ENCODE measurements around the gene SYT1.

SYT1 gene

DNA sequence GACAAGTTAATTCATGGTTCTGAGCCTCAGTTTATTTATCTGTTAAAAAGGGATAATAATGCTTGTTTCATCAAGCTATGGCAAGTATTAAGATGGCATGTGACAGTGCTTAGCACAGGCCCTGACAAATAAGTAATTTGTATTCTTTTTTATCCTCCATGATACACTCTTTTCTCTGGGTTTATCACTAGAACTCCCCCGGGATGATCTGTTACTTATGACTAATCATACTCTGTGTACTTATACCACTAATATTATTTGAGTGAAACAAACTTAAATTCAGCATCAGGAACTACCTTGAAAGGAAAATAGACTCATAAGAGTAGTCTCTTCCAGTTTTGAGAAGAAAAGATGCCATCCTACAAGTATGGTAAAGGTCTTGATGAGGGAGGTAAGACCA, 542.4 kb downstream of the SYT1 start:
- Mint-ChIP-seq H3K4me3 (no peak overlapping the region), H3K4me1 (ENCODE audit: low read depth) (no peaks in the 10 kb centered on the region), H3K36me3 (ENCODE audit: low read depth) (no peaks in the 10 kb centered on the region), H3K27ac (no peak overlapping the region), H3K9me3 (no peaks in the 10 kb centered on the region), H3K27me3 (ENCODE audit: low read depth) (no peaks in the 10 kb centered on the region)

DNA sequence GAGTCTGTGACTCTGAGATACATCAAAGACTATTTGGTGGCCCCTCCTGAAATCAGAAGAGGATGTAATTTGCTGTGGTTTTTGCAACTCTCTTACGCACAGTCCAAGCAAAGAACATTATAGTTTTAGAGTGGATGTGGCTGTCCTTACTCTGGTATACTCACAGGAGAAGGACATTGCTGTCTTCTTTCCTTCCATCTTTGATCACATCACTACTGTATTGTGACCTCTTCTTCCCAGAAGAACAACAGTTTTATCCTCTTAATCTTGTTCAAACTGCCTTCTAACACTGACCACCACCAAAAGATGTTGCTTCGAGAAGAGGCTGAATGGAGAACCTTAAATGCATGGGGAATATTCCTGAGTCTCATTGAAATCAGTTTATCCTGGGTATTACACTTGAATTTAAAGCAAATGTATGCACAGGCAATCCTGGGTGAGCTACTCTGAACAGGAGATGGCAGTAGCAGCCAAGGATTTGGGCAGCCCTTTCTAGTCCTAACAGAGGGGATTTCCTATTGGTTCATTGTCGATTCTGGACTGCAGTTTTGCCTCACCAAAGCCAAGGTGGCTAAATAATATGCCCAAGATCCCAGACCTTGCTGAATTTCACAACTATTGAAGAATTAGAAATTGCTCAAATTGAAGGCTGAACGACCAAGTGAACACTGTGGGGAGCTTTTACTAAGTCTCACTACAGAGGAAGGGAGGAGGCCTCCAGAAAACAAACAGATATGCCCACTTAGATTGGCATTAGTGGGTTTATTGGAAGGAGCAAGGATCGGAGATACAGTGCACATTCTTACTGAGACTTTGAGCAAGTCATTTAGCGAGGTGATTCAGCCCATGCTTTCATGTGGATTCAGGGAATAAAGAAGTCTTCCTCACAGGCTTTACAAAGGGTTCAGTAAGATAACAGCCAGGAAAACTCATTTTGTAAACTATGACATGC, 543.4 kb downstream of the SYT1 start:
- no peaks in the 10 kb centered on the region for H3K9me3 Mint-ChIP-seq
- no peak overlapping the region for H3K4me3 Mint-ChIP-seq
- no peaks in the 10 kb centered on the region for H3K4me1 Mint-ChIP-seq (ENCODE audit: low read depth)
- no peak overlapping the region for H3K27ac Mint-ChIP-seq
- no peaks in the 10 kb centered on the region for H3K27me3 Mint-ChIP-seq (ENCODE audit: low read depth)
- no peaks in the 10 kb centered on the region for H3K36me3 Mint-ChIP-seq (ENCODE audit: low read depth)

DNA sequence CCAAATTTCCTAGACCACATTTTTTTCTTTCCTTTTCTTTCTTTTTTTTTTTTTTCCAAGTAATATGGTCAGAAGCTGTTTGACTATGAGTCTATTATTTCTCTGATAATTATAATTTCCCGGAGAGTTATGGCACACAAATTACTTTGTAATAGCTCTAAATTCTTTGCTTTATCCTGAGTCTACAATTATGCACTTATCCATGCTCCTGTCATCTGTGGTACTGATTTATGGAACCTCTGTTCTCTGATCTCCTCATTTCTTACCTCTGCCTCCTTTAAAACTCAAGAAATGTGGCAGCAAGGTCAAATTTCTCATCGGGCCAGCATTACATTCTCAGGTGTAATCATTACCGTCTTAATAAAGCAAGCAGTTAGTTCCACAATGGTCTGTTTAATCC, 544.1 kb downstream of the SYT1 start:
- H3K27ac Mint-ChIP-seq, result no peak overlapping the region
- H3K36me3 Mint-ChIP-seq (ENCODE audit: low read depth), result no peaks in the 10 kb centered on the region
- H3K27me3 Mint-ChIP-seq (ENCODE audit: low read depth), result no peaks in the 10 kb centered on the region
- no peak overlapping the region for H3K4me3 Mint-ChIP-seq
- H3K9me3 Mint-ChIP-seq, result no peaks in the 10 kb centered on the region
- H3K4me1 Mint-ChIP-seq (ENCODE audit: low read depth), result no peaks in the 10 kb centered on the region

DNA sequence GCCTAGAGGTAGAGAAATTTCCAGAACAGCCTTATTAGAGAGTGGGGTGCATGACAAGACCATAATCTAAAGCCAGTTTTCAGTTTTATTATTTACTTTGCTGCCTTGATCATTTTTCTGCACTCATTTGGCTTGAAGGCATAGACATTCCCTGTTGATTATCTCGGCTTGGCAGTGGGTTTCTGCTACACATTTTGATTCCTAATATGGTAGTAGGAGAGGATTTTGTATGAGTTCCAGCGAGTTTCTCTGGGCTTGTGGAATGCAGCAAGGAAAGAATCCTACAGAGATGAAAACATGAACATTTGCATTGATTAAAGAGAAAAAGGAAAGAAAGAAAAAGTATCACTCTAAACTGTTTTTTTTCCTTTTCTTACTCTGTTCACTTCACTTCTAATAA, 545.0 kb downstream of the SYT1 start:
- Mint-ChIP-seq H3K27me3 (ENCODE audit: low read depth) (no peaks in the 10 kb centered on the region), H3K4me3 (no peak overlapping the region), H3K9me3 (no peaks in the 10 kb centered on the region), H3K4me1 (ENCODE audit: low read depth) (no peaks in the 10 kb centered on the region), H3K36me3 (ENCODE audit: low read depth) (no peaks in the 10 kb centered on the region), H3K27ac (no peak overlapping the region)

DNA sequence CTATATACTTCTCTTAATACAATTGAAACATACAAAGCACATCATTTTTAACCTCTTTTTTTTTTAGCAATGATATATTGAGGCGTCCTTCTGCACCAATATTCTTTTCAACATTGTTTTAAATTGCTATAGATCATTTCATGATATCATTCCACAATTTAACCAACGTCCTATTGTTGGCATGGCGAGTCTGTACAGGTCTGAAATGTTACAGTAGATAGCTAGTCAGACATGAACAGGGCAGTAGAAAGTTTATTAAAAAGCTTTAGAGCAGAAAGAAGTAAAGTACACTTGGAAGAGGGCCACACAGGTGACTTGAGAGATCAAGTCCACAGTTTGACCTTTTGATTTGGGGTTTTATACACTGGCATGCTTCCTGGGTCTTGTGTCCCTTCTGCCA, 547.2 kb downstream of the SYT1 start:
- no peaks in the 10 kb centered on the region for H3K36me3 Mint-ChIP-seq (ENCODE audit: low read depth)
- H3K27ac Mint-ChIP-seq, result no peak overlapping the region
- H3K4me1 Mint-ChIP-seq (ENCODE audit: low read depth), result no peaks in the 10 kb centered on the region
- no peaks in the 10 kb centered on the region for H3K9me3 Mint-ChIP-seq
- H3K4me3 Mint-ChIP-seq, result no peak overlapping the region
- no peaks in the 10 kb centered on the region for H3K27me3 Mint-ChIP-seq (ENCODE audit: low read depth)

DNA sequence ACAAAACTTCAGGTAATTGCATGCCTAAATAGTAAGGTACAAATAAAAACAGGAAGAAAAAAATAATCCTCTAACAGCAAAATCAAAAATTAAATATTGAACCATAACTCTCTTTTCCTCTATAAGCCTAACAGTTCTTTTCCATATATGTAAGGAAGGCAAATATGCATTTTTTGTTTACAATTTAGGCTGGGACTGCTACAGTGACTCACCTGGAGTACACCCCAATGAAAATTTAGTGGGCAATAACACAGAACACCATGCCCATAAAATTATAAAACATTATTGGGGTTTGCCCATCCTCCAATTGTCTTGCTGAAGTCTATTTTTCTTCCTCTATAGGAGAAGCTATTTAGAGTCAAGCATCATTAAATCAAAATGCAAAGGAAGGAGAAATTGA, 549.2 kb downstream of the SYT1 start:
- Mint-ChIP-seq H3K27me3 (ENCODE audit: low read depth) (no peaks in the 10 kb centered on the region), H3K27ac (no peak overlapping the region), H3K4me3 (no peak overlapping the region), H3K36me3 (ENCODE audit: low read depth) (no peaks in the 10 kb centered on the region), H3K4me1 (ENCODE audit: low read depth) (no peaks in the 10 kb centered on the region), H3K9me3 (no peaks in the 10 kb centered on the region)

DNA sequence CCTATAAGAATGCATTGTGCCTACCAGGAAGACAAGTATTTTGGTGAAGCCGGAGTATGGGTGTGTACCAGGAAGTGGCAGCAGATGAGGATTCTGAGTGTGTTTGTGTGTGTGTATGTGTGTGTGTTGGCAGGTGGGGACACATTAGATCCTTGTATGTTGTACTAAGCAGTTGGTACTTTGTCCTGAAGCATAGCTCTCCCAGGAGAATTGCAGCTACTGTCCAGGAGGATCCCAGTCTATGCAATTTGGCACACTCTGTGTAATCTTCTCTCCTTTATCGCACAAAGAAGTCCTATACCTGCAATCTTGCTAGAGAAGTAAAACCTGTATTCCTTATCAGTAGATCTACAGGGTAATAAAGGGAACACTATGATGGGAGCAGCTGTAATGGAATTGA, 549.7 kb downstream of the SYT1 start:
- H3K27ac Mint-ChIP-seq, result no peak overlapping the region
- no peaks in the 10 kb centered on the region for H3K27me3 Mint-ChIP-seq (ENCODE audit: low read depth)
- H3K4me3 Mint-ChIP-seq, result no peak overlapping the region
- H3K9me3 Mint-ChIP-seq, result no peaks in the 10 kb centered on the region
- no peaks in the 10 kb centered on the region for H3K4me1 Mint-ChIP-seq (ENCODE audit: low read depth)
- H3K36me3 Mint-ChIP-seq (ENCODE audit: low read depth), result no peaks in the 10 kb centered on the region

DNA sequence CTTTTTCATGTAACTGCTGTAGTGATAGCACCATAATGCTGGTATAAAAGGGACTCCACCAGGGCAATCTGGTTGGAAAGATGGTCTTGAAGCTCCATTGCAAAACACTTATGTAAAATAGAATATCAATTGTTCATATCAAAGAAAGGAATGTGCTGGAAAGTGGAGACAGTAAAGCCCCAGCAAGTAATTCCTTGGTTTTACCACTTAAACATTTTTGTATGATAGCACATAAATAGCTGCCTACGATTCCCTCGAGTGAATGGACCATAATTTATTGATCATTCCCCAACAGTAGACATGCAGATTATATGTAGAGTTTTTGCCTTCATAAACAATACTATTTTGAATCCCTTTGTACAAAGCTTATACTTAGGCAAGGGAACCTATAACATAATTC, 550.7 kb downstream of the SYT1 start:
- H3K27ac Mint-ChIP-seq, result no peak overlapping the region
- H3K36me3 Mint-ChIP-seq (ENCODE audit: low read depth), result no peaks in the 10 kb centered on the region
- no peaks in the 10 kb centered on the region for H3K27me3 Mint-ChIP-seq (ENCODE audit: low read depth)
- no peaks in the 10 kb centered on the region for H3K9me3 Mint-ChIP-seq
- H3K4me3 Mint-ChIP-seq, result no peak overlapping the region
- no peaks in the 10 kb centered on the region for H3K4me1 Mint-ChIP-seq (ENCODE audit: low read depth)

DNA sequence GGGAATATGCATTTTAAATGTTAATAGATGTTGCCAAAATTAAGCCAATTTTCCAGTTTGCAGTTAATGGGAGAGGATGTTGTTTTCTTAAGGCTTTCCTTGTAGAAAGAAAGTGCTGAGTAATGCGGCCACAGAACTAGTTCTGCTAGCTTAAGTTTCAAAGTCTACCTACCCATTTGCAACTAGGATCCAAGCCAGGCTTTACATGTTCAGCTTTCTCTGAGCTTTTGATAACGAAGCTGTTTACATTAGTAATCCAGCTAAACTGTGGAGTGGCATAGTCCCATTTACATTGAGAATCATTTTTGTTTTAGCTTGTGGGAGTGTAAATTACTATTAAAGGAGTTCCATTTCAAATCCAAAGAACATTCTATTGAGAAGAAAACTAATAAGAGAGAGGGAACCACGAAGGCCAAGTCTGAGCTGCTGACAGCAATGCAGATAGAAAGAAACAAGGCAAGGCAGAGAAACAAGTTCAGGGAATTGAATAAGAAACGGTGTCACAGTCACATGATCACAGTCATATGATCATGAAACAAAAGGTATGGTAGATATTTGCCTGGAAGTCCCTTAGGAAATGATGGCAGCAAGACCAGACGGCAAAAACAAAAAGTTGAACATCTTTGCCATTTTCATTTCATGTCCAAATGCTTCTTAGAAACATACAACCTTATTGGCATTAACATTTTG, 551.3 kb downstream of the SYT1 start:
- no peaks in the 10 kb centered on the region for H3K36me3 Mint-ChIP-seq (ENCODE audit: low read depth)
- no peak overlapping the region for H3K27ac Mint-ChIP-seq
- H3K9me3 Mint-ChIP-seq, result no peaks in the 10 kb centered on the region
- no peak overlapping the region for H3K4me3 Mint-ChIP-seq
- no peaks in the 10 kb centered on the region for H3K4me1 Mint-ChIP-seq (ENCODE audit: low read depth)
- no peaks in the 10 kb centered on the region for H3K27me3 Mint-ChIP-seq (ENCODE audit: low read depth)

DNA sequence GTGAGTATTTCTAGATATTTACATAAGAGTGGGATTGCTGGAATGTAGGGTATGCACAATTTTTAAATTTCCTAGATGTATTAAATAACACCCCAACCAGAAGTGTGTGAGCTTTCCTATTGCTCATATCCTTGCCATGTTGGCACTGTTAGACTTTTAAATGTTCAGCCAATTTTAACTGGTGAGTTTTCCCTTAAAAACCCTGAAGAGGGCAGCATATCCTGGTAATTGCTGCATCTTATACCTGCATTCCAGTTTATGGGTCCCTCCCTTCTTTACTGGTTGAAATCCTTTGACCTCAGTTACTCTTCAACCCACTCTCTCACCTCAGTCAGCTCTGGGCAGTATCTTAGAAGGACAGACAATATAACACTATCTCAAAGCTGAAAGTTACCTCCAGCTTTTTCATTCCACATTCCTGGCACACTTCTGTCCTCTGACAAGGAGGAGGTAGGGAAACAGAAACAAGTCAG, 555.6 kb downstream of the SYT1 start:
- no peaks in the 10 kb centered on the region for H3K27me3 Mint-ChIP-seq (ENCODE audit: low read depth)
- H3K9me3 Mint-ChIP-seq, result no peaks in the 10 kb centered on the region
- H3K4me3 Mint-ChIP-seq, result no peak overlapping the region

DNA sequence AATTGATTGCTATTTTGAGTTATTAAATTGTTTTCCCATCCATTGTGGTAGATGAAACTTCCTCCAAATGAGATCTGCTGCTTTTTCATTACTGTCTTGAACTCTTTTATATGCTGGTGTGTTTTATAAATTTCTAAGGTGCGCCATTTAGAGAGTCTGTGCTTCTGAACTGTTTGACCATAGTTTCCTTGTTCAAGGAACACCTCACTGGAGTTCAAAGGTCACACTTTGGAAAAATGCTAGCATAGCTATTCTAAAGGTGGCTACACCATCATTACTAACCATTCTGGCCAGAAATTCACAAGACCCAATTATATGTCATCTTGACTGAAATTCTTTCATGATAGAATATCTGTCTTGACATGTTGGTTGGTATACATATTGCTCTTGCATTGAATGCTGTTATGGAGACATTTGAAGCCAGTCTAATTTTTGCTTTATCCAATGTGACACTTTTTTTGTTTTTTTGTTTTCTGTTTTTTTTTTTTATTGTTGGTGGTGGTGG, 556.7 kb downstream of the SYT1 start:
- Mint-ChIP-seq H3K4me1 (ENCODE audit: low read depth) (no peaks in the 10 kb centered on the region), H3K9me3 (no peaks in the 10 kb centered on the region), H3K27ac (no peak overlapping the region)

More for the DNA sequence above, 555.6 kb downstream of the SYT1 start:
- H3K4me1 Mint-ChIP-seq (ENCODE audit: low read depth), result no peaks in the 10 kb centered on the region
- no peak overlapping the region for H3K27ac Mint-ChIP-seq
- H3K36me3 Mint-ChIP-seq (ENCODE audit: low read depth), result no peaks in the 10 kb centered on the region

DNA sequence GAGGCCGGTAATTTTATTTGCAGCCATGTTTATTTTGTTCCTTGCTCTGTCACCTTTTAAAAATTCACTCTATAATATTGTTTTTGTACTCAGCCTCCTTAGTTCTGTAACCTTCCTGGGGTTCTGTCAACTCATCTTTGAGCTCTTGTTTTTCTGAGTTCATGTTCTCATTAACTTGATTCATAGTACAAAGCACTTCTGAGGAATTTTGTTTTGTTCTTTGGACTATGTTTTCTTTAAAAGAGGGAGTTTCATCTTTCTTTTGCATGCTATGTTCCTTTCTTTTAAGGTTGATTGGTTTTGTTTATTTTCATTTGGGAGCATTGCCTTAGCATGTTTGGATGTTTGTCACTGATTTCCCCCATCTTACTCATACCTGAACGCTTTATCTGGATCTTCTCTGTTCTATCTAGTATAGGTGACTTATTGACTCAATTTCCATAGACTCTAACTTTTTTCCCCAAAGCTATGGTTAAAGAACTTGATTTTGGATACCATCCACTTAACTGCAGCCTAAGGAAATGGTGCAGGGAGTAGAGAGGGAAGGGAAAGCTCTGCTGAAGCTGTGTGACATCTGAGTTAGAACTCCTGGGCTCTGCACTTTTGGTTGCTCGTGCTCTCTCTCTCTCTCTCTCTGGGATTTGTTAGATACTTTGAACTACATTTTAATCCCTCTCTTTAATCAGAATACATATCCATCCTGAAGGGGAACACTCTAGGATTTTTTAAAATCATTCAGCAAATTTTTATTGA, 557.7 kb downstream of the SYT1 start:
- H3K27me3 Mint-ChIP-seq (ENCODE audit: low read depth), result no peaks in the 10 kb centered on the region
- H3K4me1 Mint-ChIP-seq (ENCODE audit: low read depth), result no peaks in the 10 kb centered on the region
- H3K36me3 Mint-ChIP-seq (ENCODE audit: low read depth), result no peaks in the 10 kb centered on the region
- no peak overlapping the region for H3K4me3 Mint-ChIP-seq
- H3K27ac Mint-ChIP-seq, result no peak overlapping the region
- H3K9me3 Mint-ChIP-seq, result no peaks in the 10 kb centered on the region

More for the DNA sequence above, 556.7 kb downstream of the SYT1 start:
- Mint-ChIP-seq H3K4me3 (no peak overlapping the region), H3K36me3 (ENCODE audit: low read depth) (no peaks in the 10 kb centered on the region), H3K27me3 (ENCODE audit: low read depth) (no peaks in the 10 kb centered on the region)

DNA sequence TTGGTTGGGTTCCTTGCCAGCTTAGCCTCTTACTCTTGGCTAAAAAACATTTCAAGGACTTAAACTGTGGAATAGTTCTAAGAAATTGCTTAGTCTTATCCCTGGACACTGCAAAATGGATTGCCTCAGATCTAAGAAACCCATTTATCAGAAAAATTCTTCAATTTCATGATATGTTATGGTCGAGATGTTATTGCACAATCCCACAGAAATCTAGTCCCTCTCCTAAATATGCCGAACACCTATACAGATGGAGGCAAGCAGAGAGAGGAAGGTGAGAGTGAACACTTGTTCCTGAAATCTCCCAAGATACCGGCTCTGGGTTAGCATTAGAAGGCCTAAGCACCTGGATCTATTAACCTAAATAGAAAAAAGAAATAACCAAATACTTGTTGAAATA, 559.0 kb downstream of the SYT1 start:
- Mint-ChIP-seq H3K36me3 (ENCODE audit: low read depth) (no peaks in the 10 kb centered on the region), H3K27ac (no peak overlapping the region), H3K9me3 (no peaks in the 10 kb centered on the region), H3K4me1 (ENCODE audit: low read depth) (no peaks in the 10 kb centered on the region), H3K27me3 (ENCODE audit: low read depth) (no peaks in the 10 kb centered on the region), H3K4me3 (no peak overlapping the region)

DNA sequence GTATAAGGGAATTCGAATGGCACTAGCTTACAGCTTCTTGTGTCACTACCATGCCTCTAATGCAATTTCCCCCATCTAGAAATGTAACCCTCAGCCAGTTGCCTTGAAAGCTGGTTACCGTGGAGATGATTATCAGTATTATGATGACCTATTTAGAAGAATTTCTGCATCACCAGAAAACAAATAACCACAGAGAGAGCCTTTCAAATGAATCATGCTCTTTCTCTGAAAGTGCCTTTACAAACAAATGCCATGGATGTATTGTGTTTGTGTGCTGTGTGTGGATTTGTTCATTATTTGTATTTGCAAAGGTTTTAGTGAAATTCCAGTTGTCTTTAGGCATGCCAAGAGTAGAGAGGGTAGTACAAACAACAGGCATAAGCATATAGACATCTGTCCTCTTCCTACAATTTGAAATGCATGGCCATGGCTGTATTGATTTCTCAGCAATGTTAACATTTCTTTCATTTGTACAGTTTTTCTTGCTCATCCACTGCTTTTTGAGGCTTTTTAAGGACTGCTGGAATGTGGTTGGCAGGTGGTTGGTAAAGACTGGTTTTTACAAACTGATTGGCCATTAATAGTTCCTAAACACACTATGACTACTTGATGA, 559.6 kb downstream of the SYT1 start:
- H3K27ac Mint-ChIP-seq, result no peak overlapping the region
- no peaks in the 10 kb centered on the region for H3K9me3 Mint-ChIP-seq
- no peaks in the 10 kb centered on the region for H3K4me1 Mint-ChIP-seq (ENCODE audit: low read depth)
- H3K36me3 Mint-ChIP-seq (ENCODE audit: low read depth), result no peaks in the 10 kb centered on the region
- H3K4me3 Mint-ChIP-seq, result no peak overlapping the region
- no peaks in the 10 kb centered on the region for H3K27me3 Mint-ChIP-seq (ENCODE audit: low read depth)
